GM19099 (cell line): ENCODE measurements around the gene LRFN3.

Source experiments
- POLR2A ChIP-seq: IDR thresholded peaks from 3 replicates; pipeline ENCODE4 v1.6.1; 2011; ENCODE audit warnings: low read depth; ENCODE audit not compliant: insufficient read length; ENCODE audit errors: extremely low read depth

The LRFN3 gene

DNA sequence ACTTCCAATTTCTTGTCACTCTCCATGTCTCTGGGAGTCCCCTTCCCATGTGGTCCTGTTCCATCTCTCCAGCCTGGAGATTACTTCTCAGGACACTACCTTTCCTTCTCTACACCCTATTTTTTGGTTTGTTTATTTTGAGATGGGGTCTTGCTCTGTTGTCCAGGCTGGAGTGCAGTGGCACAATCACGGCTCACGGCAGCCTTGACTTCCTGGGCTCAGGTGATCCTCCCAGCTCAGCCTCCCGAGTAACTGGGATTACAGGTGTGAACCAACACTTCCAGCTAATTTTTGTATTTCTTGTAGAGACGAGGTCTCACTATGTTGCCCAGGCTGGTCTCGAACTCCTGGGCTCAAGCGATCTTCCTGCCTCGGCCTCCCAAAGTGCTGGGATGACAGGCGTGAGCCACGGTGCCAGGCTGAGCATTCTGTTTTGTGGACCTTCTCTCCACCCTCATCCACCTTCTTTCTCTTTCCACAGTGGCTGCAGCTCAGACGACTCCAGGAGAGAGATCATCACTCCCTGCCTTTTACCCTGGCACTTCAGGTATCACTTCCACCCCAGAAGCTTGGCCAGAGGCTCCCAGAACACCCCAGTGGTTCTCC is 33.2 kb upstream of the LRFN3 start:
- TF ChIP-seq POLR2A: no peak

DNA sequence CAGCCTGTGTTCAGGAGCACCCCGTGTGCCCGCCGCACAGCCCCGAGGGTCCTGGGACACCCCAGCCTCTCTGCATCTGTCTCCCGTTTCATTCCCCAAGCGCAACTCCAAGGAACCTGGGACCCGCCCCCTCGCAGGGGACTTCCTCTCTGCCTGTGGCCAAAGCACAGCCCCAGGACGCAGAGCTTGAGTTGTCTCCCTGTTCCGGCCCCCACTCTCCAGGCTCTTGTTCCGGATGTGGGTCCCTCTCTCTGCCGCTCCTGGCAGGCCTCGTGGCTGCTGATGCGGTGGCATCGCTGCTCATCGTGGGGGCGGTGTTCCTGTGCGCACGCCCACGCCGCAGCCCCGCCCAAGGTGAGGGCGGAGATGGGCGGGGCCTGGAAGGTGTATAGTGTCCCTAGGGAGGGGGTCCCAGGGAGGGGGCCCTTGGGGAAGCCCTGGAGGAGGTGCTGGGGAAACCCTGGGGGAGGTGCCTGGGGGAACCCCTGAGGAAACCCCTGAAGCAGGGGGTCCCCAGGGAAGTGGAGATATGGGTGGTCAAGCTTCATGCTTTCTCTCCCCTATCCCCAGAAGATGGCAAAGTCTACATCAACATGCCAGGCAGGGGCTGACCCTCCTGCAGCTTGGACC is 32.5 kb upstream of the LRFN3 start:
- peak; percentile 61 for TF ChIP-seq POLR2A

DNA sequence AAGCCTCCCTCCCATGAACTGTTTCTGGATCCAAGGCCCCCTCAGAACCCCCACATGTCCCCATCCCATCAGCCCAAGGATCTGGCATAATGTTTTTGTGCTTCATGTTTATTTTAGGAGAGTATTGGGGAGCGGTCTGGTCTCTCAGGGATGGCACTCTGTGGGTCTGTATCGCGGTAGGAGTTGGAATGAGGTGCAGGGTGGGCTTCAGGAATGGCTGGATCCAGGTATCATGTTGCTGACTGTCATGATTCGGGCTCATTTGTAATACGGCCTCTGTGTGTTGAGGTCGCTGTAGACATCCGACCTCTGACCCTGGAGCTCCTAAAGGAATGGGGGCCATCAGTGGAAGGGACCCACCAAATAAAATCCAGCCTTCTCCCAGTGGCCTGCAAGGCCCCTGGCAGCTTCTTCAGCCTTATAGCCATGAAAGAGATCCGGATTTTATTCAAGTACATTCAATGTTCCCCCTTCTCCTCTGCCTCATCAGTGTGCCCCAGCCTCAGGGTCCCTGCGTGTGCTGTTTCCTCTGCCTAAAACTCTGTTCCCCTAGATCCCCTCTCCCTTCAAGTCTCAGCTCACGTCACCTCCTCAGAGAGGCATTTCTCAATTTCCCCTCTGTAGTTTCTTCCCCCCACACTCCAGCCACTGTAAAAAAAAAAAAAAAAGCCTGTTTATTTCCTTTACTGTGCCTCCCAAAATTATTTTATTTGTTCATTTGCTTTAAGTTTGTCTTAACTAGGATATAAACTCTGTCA is 31.7 kb upstream of the LRFN3 start:
- TF ChIP-seq POLR2A: no peak

DNA sequence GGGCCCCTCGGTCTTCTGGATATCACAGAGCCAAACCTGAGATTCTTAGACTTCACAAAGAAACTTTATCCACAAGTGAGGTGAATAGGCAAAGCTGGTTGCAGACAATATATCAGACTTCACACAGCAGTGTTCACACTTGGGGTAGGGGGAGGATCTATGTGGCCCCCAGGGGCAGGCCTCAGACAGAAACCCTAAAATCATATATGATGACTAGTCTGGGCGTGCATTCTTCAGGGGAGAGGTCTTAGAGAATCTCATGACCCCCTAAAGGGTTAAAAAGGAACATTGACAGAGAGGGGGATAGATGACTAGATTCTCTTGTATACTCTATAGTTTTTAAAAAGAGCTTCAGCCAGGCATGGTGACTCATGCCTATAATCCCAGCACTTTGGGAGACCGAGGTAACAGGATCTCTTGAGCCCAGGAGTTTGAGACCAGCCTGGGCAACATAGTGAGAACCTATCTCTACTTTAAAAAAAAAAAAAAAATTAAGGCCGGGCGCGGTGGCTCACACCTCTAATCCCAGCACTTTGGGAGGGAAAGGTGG is 30.9 kb upstream of the LRFN3 start:
- TF ChIP-seq POLR2A: no peak

DNA sequence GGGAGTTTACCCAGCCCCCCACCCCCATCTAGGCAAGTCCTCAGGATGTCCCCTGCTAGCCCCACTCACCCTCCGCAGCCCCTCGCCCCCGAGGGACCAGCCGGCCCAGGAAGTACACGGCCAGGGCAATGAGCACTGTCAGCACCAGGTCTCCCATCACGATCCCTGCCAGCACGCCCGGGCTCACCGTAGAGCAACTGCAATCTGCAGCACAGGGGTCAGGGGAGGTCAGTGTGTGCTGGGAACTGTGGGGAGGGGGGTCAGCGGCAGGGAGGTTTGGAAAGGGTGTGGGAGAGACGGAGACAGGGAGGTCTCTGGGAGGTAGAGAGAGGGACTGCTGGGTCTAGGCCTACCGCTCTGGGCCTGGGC is 28.8 kb upstream of the LRFN3 start:
- no peak for TF ChIP-seq POLR2A

DNA sequence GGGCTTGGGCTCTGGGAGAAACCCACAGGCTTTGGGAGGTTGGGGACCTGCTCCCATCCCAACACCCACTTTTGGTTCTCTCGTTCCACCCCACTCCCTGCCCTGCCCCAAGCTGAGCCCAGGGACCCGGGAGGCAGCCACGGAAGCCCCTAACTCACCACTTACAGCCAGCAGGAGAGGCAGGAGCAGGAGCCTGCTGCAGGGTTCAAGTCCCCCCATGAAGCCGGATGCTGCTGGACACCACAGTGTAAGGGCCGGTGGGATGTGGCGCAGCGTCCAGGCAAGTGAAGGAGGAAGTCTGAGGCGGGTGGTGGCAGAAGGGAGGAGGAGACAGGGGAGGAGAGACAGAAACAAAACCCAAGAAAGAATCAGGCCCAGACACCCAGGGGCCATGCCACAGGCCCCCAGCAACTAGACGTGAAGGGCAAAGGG is 28.1 kb upstream of the LRFN3 start, which contains the start of gene TYROBP:
Gene TYROBP (minus strand): TSS at position 286 of the 432 bp plus-strand sequence. CDS start 67 bp downstream, at position 219.
- TF ChIP-seq POLR2A: no peak

DNA sequence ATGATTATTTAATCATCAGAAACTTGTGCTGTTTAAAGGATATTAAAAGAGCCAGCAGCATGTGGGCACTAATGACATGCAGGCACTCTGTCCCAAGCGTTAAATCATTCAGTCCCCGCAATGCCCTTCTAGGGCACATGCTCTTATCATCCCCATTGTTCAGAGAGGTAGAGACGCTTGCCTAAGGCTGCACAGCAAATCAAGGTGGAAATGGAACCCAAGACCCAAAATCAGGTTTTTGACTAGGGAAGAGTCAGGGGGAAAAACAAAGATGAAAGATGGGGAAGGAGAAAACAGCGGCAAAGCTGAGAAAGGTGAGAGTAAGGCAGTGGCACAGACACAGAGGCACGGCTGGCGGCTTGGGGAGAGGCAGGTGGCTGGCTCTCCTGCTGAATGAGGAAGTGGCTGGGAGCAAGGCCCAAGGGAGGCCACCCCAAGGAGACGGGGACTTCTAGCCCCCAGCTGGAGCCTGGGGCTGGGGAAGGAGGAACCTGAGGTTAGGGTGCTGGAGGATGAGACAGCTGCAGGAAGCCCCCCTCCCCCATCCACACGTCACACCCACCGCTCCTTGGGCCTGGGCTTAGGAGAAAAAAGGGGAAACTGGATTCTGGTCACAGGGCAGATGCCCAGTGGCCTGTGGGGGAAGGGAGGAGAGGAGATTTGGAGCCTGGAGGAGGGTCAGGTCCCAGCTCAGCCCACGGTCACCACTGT is 27.0 kb upstream of the LRFN3 start:
- TF ChIP-seq POLR2A: peak; percentile 20

DNA sequence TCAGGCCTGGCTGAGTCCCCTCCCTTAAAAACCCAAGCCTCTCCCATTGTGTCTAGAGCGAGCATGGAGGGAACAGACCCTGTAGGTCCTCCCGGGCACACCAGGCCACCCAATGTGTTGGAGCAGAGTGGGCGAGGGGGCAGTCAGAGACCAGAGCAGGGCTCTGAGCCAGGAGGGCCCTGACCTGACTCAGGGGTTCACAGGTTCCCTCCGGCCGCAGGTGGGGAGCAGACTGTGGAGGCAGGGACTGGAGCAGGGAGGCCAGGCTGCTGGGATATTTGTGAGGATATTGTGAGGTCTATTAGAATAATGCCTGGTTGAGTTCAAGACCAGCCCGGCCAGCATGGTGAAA is 26.5 kb upstream of the LRFN3 start:
- TF ChIP-seq POLR2A: no peak

DNA sequence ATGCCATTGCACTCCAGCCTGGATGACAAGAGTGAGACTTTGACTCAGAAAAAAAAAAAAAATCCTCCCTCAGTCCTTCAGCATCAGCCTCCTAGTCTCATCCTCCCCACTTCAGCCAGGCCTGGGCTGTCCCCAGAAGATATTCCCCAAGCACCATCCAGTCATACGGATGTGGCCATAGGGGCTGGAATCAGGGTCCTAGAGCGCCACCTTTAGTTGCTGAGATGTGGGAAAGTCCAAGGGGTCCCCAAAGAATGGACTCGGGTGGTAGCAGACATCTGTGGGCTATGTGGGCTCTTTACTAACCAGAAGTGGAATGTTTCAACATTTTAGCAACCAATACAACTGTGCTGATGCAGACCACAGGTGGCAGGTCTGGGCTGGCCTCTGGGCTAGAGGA is 25.0 kb upstream of the LRFN3 start:
- TF ChIP-seq POLR2A: no peak

DNA sequence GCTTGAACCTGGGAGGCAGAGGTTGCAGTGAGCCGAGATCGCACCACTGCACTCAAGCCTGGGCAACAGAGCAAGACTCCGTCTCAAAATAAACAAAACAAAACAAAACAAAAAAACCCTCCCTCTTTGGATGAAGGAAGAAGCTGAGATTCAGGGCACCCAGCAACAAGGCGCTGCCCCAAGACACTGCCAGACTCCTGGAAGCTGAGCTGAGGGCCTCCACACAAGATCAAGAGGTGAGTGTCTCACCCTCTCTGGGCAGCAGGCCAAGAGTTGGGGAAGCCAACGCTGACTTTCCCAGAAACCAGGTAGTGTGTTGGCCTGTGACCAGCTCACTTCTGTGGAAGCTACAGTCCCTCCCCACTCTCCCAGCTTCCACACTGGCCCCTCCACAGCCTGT is 24.4 kb upstream of the LRFN3 start:
- TF ChIP-seq POLR2A: no peak

DNA sequence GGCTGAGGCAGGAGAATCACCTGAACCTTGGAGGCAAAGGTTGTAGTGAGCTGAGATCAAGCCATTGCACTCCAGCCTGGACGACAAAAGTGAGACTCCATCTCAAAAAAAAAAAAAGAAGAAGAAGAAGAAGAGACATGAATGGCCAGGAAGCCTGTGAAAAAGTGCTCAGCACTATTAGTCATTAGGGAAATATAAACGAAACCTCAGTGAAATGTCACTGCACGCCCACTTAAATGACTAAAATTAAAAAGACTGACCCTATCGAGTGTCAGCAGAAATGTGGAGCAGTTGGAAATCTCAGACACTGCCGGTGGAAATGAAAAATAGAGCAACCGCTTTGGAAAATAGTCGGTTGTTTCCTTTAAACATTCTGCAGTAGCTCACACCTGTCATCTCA is 22.6 kb upstream of the LRFN3 start:
- no peak for TF ChIP-seq POLR2A

DNA sequence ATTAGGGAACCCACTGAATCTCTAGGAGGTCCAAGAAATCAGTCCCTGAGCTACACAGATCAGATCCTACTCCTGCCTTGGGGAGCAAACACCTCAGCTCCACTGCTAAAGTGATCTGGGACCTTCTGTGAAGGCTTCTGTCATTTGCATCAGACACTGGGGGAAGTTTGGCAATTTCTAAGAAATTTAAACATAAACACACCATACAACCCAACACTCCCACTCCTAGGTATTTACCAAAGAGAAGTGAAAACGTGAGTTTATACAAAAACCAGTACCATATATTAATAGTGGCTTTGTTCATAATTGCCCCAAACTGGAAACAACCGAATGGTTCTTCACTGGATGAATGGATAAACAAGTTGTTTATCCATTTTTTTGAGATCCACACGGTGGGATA is 20.7 kb upstream of the LRFN3 start:
- TF ChIP-seq POLR2A: no peak

DNA sequence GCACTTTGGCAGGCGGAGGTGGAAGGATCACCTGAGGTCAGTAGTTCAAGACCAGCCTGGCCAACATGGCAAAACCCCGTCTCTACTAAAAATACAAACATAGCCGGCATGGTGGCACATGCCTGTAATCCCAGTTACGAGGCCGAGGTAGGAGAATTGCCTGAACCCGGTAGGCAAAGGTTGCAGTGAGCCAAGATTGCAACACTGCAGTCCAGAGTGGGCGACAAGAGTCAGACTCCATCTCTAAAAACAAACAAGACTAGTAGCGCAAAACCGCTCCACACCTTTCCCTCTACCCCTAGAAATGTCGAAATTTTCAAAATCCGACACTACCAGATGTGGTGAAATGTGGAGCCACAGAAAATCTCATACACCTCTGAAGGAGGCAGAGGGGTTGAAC is 16.9 kb upstream of the LRFN3 start:
- no peak for TF ChIP-seq POLR2A

DNA sequence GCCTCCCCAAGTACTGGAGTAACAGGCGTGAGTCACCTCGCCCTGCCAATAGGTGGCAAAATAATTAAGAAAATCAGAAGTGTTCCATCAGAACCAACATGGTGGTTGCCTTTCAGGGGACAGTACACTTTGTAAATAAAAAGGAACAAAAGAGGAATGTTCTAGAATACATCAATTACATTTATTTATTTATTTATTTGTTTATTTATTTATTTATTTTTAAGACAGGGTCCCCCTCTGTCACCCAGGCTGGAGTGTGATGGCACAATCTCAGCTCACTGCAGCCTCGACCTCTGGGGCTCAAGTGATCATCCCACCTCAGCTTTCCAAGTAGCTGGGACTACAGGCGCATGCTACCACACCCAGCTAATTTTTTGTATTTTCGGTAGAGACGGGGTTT is 15.2 kb upstream of the LRFN3 start:
- no peak for TF ChIP-seq POLR2A

DNA sequence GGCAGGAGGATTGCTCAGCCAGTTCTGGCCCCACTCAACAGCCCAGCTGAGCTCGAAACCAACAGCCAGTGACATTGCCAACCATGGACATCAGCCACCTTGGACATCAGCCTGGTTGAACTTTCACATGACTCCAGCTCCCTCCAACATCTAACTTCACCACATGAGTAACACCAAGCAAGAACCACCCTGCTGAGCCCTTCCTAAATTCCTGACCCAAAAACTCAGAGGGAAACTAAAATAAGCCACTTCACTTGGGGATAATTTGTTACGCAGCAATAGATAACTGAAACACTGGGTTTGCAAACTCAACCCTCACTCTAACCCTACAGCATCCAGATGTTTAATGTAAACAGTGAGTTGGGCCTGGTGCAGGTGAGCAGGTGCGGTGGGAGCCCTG is 10.7 kb upstream of the LRFN3 start:
- no peak for TF ChIP-seq POLR2A
